ENCODE measurements around the gene SH3GL1. TPM values are rescaled to one million over a fixed set of nuclear protein-coding genes. Genes with fewer than 3 reads are reported as not detected.

Gene SH3GL1
- total RNA-seq, 2 experiments from 2014 or later = 39.3 to 40.9 TPM

DNA sequence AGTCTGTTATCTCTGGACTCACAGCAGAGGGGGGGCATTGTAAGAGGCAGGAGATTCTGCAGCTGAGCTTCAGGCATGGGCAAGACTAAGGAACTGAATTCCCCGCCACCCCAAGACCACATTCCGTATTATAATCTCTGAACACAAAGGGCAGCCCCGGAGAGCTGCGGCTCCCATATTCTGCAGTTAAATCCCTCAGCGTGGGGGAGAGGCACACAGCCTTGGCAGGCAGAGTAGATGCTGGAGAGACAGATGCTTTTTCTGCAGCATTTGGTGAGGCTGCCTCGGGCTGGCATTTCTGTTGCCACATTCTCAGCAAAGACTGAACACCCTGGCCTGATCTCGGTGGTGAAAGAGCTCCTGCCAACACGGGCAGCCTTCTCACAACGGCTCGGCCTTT lies 15.0 kb upstream of the SH3GL1 start:
- ATAC-seq (ENCODE audit: poor library complexity) (no peak), DNase-seq (no peak)
- Mint-ChIP-seq H3K36me3 (ENCODE audit: low read depth) (peaks cover 20% of the 10 kb centered on the region), H3K4me1 (ENCODE audit: low read depth) (no peaks in the 10 kb centered on the region), H3K4me3 (no peak overlapping the region), H3K27ac (no peak overlapping the region), H3K9me3 (no peaks in the 10 kb centered on the region), H3K27me3 (no peaks in the 10 kb centered on the region)
- CTCF ChIA-PET = no interaction called here
- Histone ChIP-seq H3K4me3 (ENCODE audit: low read length) (no peak overlapping the region), H3K36me3 (ENCODE audit: insufficient read depth, low read length) (peaks cover 8% of the 10 kb centered on the region), H3K4me1 (ENCODE audit: insufficient read depth, low read length) (no peaks in the 10 kb centered on the region), H3K27ac (ENCODE audit: low read depth in 1 of 2, low read length in 2 of 2) (no peak overlapping the region), H3K9me3 (ENCODE audit: control insufficient read depth in 1 of 2, insufficient read depth in 1 of 2, low read length in 2 of 2) (no peaks in the 10 kb centered on the region), H3K27me3 (ENCODE audit: control insufficient read depth in 1 of 2, insufficient read depth in 2 of 2, low read length in 2 of 2) (no peaks in the 10 kb centered on the region)
- intact Hi-C loops (cut with DNase I, micrococcal nuclease) = no loop called here
- POLR2A ChIA-PET = interaction anchor here (0.7 kb wide), 1 partner anchor 14 kb away, joined by 3 read pairs; no protein-coding TSS in a partner anchor
- TF ChIP-seq, protein P1, sequence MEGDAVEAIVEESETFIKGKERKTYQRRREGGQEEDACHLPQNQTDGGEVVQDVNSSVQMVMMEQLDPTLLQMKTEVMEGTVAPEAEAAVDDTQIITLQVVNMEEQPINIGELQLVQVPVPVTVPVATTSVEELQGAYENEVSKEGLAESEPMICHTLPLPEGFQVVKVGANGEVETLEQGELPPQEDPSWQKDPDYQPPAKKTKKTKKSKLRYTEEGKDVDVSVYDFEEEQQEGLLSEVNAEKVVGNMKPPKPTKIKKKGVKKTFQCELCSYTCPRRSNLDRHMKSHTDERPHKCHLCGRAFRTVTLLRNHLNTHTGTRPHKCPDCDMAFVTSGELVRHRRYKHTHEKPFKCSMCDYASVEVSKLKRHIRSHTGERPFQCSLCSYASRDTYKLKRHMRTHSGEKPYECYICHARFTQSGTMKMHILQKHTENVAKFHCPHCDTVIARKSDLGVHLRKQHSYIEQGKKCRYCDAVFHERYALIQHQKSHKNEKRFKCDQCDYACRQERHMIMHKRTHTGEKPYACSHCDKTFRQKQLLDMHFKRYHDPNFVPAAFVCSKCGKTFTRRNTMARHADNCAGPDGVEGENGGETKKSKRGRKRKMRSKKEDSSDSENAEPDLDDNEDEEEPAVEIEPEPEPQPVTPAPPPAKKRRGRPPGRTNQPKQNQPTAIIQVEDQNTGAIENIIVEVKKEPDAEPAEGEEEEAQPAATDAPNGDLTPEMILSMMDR (IDR thresholded peaks at IDR 0.05) = no peak

DNA sequence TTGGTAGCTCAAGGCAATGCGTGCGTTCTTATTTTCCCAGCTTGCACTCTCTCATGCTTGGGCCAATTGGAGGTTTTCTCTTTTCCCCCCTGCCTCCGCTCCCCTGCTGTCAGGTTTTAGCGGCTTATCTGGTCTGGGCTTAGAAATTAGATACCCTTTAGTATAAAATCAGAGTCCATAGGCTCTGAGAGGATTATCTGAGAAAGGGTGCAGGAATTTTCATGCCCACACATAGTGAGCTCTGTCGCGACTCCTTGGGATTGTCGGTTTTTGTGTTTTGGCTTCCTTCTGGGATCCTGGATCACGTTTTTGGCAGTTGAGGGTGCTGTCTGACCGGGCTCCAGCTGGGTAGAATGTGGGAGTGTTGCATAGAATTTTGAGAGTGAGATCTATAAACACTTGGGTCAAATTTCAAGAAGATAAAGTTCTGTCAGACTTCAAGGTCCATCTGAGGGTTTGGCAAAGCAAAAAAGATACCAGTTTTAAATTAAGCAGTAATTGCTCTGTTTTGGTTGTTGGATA lies 14.5 kb upstream of the SH3GL1 start:
- no peak overlapping the region for H3K27ac Mint-ChIP-seq
- intact Hi-C loops (cut with DNase I, micrococcal nuclease) = no loop called here

GRCh38 chr19:4414144-4414799 lies 13.9 kb upstream of the SH3GL1 start:
- H3K9me3 ChIP-seq (ENCODE audit: control insufficient read depth in 1 of 2, insufficient read depth in 1 of 2, low read length in 2 of 2) = no peaks in the 10 kb centered on the region
- Mint-ChIP-seq H3K9me3 (no peaks in the 10 kb centered on the region), H3K4me1 (ENCODE audit: low read depth) (no peaks in the 10 kb centered on the region), H3K27me3 (no peaks in the 10 kb centered on the region), H3K27ac (no peak overlapping the region), H3K4me3 (no peak overlapping the region), H3K36me3 (ENCODE audit: low read depth) (peaks cover 28% of the 10 kb centered on the region)
- POLR2A ChIA-PET = no interaction called here
- H3K36me3 ChIP-seq (ENCODE audit: insufficient read depth, low read length) = peaks cover 8% of the 10 kb centered on the region
- H3K27ac ChIP-seq (ENCODE audit: low read depth in 1 of 2, low read length in 2 of 2) = no peak overlapping the region
- TF ChIP-seq, protein P1 (IDR thresholded peaks at IDR 0.05) = no peak
- no peaks in the 10 kb centered on the region for H3K27me3 ChIP-seq (ENCODE audit: control insufficient read depth in 1 of 2, insufficient read depth in 2 of 2, low read length in 2 of 2)
- H3K4me1 ChIP-seq (ENCODE audit: insufficient read depth, low read length) = no peaks in the 10 kb centered on the region
- intact Hi-C loops (cut with DNase I, micrococcal nuclease) = no loop called here
- DNase-seq (no peak), ATAC-seq (ENCODE audit: poor library complexity) (no peak)
- H3K4me3 ChIP-seq (ENCODE audit: low read length) = no peak overlapping the region
- CTCF ChIA-PET = interaction anchor here (0.7 kb wide), 1 partner anchor 28 kb away, joined by 3 read pairs; no protein-coding TSS in a partner anchor

More for the DNA sequence above, 14.5 kb upstream of the SH3GL1 start:
- Mint-ChIP-seq H3K4me1 (ENCODE audit: low read depth) (no peaks in the 10 kb centered on the region), H3K36me3 (ENCODE audit: low read depth) (peaks cover 22% of the 10 kb centered on the region), H3K9me3 (no peaks in the 10 kb centered on the region), H3K4me3 (no peak overlapping the region), H3K27me3 (no peaks in the 10 kb centered on the region)
- DNase-seq = no peak
- H3K9me3 ChIP-seq (ENCODE audit: control insufficient read depth in 1 of 2, insufficient read depth in 1 of 2, low read length in 2 of 2) = no peaks in the 10 kb centered on the region
- H3K4me1 ChIP-seq (ENCODE audit: insufficient read depth, low read length) = no peaks in the 10 kb centered on the region
- TF ChIP-seq, protein P1 (IDR thresholded peaks at IDR 0.05) = no peak
- ATAC-seq (ENCODE audit: poor library complexity) = no peak
- no peak overlapping the region for H3K27ac ChIP-seq (ENCODE audit: low read depth in 1 of 2, low read length in 2 of 2)
- peaks cover 8% of the 10 kb centered on the region for H3K36me3 ChIP-seq (ENCODE audit: insufficient read depth, low read length)
- no peaks in the 10 kb centered on the region for H3K27me3 ChIP-seq (ENCODE audit: control insufficient read depth in 1 of 2, insufficient read depth in 2 of 2, low read length in 2 of 2)
- ChIA-PET CTCF (no interaction called here), POLR2A (no interaction called here)
- no peak overlapping the region for H3K4me3 ChIP-seq (ENCODE audit: low read length)

Data from CD4-positive, alpha-beta T cell (primary cell).